ENCODE data around the gene ADRM1.

Gene ADRM1

GRCh38 chr20:62302341-62303061 is at the start of gene ADRM1:
Gene ADRM1, plus strand, starts transcription at chr20:62302997. Its CDS starts 572 bp downstream, at chr20:62303569.
- Histone ChIP-seq H3K9ac (ENCODE audit: low read length) (peak within 1 kb of the TSS; percentile 74), H3K27ac (ENCODE audit: low read length) (peak within 1 kb of the TSS; percentile 68), H3K36me3 (ENCODE audit: control insufficient read depth, low read depth, low read length) (peaks cover 34% of the 10 kb centered on the region), H3K4me1 (ENCODE audit: control insufficient read depth, low read depth, low read length) (no peaks in the 10 kb centered on the region), H3K27me3 (ENCODE audit: control insufficient read depth, insufficient read depth, low read length) (no peaks in the 10 kb centered on the region), H3K4me3 (ENCODE audit: low read length) (peak within 1 kb of the TSS; percentile 92), H3K9me3 (ENCODE audit: control insufficient read depth, low read depth, low read length) (no peaks in the 10 kb centered on the region)

DNA sequence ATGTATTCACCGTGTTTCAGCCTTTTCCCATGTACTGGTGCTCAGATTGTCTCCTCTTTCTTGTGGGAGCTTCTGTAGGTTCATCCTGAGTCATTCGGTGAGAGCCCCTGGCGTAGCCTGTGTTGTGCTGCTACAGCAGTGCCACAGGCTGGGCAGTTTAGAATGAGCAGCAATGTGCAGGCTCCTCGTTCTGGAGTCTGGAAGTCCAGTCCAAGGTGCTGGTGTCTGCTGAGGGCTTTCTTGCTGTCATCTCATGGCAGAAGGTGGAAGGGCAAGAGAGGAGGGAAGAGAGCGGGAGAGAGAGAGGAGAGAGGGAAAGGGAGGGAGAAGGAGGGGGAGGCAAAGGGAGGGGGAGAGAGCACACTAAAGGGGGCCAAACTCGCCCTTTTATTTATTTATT is 49.4 kb upstream of the ADRM1 start:
- no peak overlapping the region for H3K4me3 ChIP-seq (ENCODE audit: low read length)
- no peaks in the 10 kb centered on the region for H3K27me3 ChIP-seq (ENCODE audit: control insufficient read depth, insufficient read depth, low read length)
- no peaks in the 10 kb centered on the region for H3K9me3 ChIP-seq (ENCODE audit: control insufficient read depth, low read depth, low read length)
- H3K4me1 ChIP-seq (ENCODE audit: control insufficient read depth, low read depth, low read length): no peaks in the 10 kb centered on the region
- no peak overlapping the region for H3K9ac ChIP-seq (ENCODE audit: low read length)
- no peaks in the 10 kb centered on the region for H3K36me3 ChIP-seq (ENCODE audit: control insufficient read depth, low read depth, low read length)
- no peak overlapping the region for H3K27ac ChIP-seq (ENCODE audit: low read length)

DNA sequence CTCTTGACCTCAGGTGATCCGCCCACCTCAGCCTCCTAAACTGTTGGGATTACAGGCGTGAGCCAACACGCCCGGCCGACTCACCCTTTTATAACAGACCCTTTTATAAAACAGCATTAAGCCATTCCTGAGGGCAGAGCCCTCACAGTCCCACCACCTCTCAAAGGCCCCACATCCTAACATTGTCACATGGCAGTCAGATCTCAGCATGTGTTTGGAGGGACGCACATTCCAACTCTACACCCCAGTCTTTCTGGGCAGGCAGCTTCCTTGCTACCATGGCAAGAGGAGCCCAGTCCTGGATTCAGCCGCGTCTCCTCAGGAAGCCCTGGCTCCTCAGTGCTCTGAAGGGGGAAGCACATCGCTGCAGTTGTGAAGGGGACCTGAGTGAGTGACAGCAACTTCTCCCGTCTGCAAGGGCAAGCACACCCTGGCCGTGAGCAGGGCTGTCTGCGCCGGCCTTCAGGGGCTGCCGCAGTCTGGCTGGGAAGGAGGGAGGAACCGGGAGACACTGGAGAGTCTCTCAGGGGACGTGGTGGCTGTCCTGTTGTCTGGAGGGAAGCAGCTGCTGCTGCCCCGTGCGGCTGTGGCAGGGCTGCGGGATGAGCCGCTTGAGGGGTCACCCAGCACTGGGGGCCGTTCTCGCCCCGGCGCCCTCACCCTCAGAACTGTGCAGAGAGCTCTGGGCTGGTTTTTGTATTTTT is 48.6 kb upstream of the ADRM1 start:
- Histone ChIP-seq H3K4me1 (ENCODE audit: control insufficient read depth, low read depth, low read length) (no peaks in the 10 kb centered on the region), H3K27me3 (ENCODE audit: control insufficient read depth, insufficient read depth, low read length) (no peaks in the 10 kb centered on the region), H3K9ac (ENCODE audit: low read length) (no peak overlapping the region), H3K4me3 (ENCODE audit: low read length) (no peak overlapping the region), H3K36me3 (ENCODE audit: control insufficient read depth, low read depth, low read length) (no peaks in the 10 kb centered on the region), H3K27ac (ENCODE audit: low read length) (no peak overlapping the region), H3K9me3 (ENCODE audit: control insufficient read depth, low read depth, low read length) (no peaks in the 10 kb centered on the region)

DNA sequence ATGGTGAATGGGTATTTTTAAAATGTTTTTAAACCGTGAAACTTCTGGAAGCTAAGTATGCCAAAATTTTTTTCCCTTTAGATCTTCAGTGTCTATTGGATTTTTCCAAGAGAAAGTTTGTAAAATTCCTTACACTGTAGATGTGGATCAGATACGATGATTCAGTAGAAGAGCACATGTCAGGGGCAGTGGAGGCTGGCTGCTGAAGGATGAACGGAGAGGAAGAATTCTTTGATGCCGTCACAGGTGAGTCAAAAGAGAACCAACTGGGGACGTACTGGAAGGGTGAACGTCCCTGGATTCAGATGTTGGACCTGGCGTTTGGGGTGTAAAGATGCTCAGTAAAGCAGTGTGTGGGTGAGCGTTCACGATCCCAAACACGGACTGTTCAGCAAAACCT is 46.8 kb upstream of the ADRM1 start:
- H3K9me3 ChIP-seq (ENCODE audit: control insufficient read depth, low read depth, low read length): no peaks in the 10 kb centered on the region
- H3K9ac ChIP-seq (ENCODE audit: low read length): no peak overlapping the region
- H3K27me3 ChIP-seq (ENCODE audit: control insufficient read depth, insufficient read depth, low read length): no peaks in the 10 kb centered on the region

GRCh38 chr20:62258499-62259293 is 44.1 kb upstream of the ADRM1 start:
- H3K4me1 ChIP-seq (ENCODE audit: control insufficient read depth, low read depth, low read length): no peaks in the 10 kb centered on the region
- no peak overlapping the region for H3K4me3 ChIP-seq (ENCODE audit: low read length)
- H3K27me3 ChIP-seq (ENCODE audit: control insufficient read depth, insufficient read depth, low read length): no peaks in the 10 kb centered on the region
- no peak overlapping the region for H3K9ac ChIP-seq (ENCODE audit: low read length)
- H3K27ac ChIP-seq (ENCODE audit: low read length): no peak overlapping the region
- H3K9me3 ChIP-seq (ENCODE audit: control insufficient read depth, low read depth, low read length): no peaks in the 10 kb centered on the region
- no peaks in the 10 kb centered on the region for H3K36me3 ChIP-seq (ENCODE audit: control insufficient read depth, low read depth, low read length)

More for the DNA sequence above, 46.8 kb upstream of the ADRM1 start:
- H3K4me1 ChIP-seq (ENCODE audit: control insufficient read depth, low read depth, low read length): no peaks in the 10 kb centered on the region
- no peaks in the 10 kb centered on the region for H3K36me3 ChIP-seq (ENCODE audit: control insufficient read depth, low read depth, low read length)
- H3K4me3 ChIP-seq (ENCODE audit: low read length): no peak overlapping the region
- H3K27ac ChIP-seq (ENCODE audit: low read length): no peak overlapping the region

GRCh38 chr20:62259294-62259565 is 43.6 kb upstream of the ADRM1 start:
- H3K27me3 ChIP-seq (ENCODE audit: control insufficient read depth, insufficient read depth, low read length): no peaks in the 10 kb centered on the region
- H3K4me3 ChIP-seq (ENCODE audit: low read length): no peak overlapping the region
- H3K9me3 ChIP-seq (ENCODE audit: control insufficient read depth, low read depth, low read length): no peaks in the 10 kb centered on the region
- H3K4me1 ChIP-seq (ENCODE audit: control insufficient read depth, low read depth, low read length): no peaks in the 10 kb centered on the region
- H3K9ac ChIP-seq (ENCODE audit: low read length): no peak overlapping the region
- H3K27ac ChIP-seq (ENCODE audit: low read length): no peak overlapping the region
- H3K36me3 ChIP-seq (ENCODE audit: control insufficient read depth, low read depth, low read length): no peaks in the 10 kb centered on the region

DNA sequence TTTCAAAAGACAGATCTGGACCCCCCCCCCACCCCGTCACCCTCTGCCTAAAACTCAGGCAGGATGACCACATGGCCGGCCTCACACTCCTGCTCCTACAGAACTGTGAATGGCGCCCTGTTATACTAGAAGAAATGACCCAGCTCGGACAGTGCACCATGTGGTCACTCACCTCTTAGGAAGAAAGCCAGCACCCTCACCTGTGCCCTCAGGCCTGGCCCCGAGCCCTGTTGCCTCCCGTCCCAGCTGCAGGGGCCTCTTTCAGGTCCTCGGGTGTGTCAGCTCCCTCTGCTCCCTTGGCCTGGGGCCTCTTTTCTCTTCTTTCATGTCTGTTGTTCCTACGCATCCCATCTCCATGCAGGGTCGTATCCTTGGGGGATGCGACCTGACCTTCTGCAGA is 40.7 kb upstream of the ADRM1 start:
- Histone ChIP-seq H3K9ac (ENCODE audit: low read length) (no peak overlapping the region), H3K9me3 (ENCODE audit: control insufficient read depth, low read depth, low read length) (peaks cover 7% of the 10 kb centered on the region), H3K4me1 (ENCODE audit: control insufficient read depth, low read depth, low read length) (no peaks in the 10 kb centered on the region), H3K4me3 (ENCODE audit: low read length) (no peak overlapping the region), H3K36me3 (ENCODE audit: control insufficient read depth, low read depth, low read length) (peaks cover 12% of the 10 kb centered on the region), H3K27ac (ENCODE audit: low read length) (no peak overlapping the region), H3K27me3 (ENCODE audit: control insufficient read depth, insufficient read depth, low read length) (no peaks in the 10 kb centered on the region)

- Histone ChIP-seq H3K27me3 (ENCODE audit: control insufficient read depth, insufficient read depth, low read length) (no peaks in the 10 kb centered on the region), H3K4me3 (ENCODE audit: low read length) (no peak overlapping the region), H3K9me3 (ENCODE audit: control insufficient read depth, low read depth, low read length) (peaks cover 7% of the 10 kb centered on the region), H3K27ac (ENCODE audit: low read length) (no peak overlapping the region), H3K36me3 (ENCODE audit: control insufficient read depth, low read depth, low read length) (peaks cover 12% of the 10 kb centered on the region), H3K9ac (ENCODE audit: low read length) (no peak overlapping the region), H3K4me1 (ENCODE audit: control insufficient read depth, low read depth, low read length) (no peaks in the 10 kb centered on the region)
Measured at GRCh38 chr20:62263396-62263795, 39.4 kb upstream of the ADRM1 start.

DNA sequence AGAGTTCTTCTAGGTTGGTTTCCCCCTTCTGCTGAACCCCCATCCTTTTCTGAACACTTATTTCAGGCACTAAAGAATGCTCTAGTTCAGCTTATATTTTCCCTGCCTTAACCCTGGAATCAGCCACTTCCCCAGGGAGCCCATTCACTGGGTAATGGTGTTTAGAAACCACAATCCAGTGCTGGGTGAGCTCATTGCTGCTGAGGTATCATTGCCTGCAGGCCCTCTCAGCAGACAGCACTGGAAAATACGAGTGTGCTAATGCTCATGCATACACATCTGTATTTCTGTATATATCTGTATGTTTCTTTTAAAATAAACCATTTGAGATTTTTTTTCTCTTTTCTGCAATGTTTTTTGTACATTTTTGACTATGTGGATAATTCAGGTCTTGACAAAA is 37.4 kb upstream of the ADRM1 start:
- Histone ChIP-seq H3K4me3 (ENCODE audit: low read length) (no peak overlapping the region), H3K36me3 (ENCODE audit: control insufficient read depth, low read depth, low read length) (peaks cover 12% of the 10 kb centered on the region), H3K4me1 (ENCODE audit: control insufficient read depth, low read depth, low read length) (no peaks in the 10 kb centered on the region), H3K9ac (ENCODE audit: low read length) (no peak overlapping the region), H3K27ac (ENCODE audit: low read length) (no peak overlapping the region), H3K27me3 (ENCODE audit: control insufficient read depth, insufficient read depth, low read length) (no peaks in the 10 kb centered on the region), H3K9me3 (ENCODE audit: control insufficient read depth, low read depth, low read length) (peaks cover 7% of the 10 kb centered on the region)

DNA sequence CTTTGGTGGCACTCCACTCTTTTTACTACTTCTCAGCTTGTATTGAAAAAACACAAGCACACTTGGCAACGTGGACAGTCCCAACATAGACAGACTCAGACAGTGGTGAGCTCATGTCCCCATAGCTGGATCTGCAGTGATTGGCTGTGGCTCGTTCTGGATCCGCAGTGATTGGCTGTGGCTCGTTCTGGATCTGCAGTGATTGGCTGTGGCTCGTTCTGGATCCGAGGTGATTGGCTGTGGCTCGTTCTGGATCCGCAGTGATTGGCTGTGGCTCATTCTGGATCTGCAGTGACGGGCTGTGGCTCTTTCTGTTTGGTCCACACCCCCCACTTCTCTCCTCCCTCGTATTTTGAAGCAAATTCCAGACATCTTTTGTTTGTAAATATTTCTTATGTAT is 36.5 kb upstream of the ADRM1 start:
- Histone ChIP-seq H3K4me1 (ENCODE audit: control insufficient read depth, low read depth, low read length) (no peaks in the 10 kb centered on the region), H3K9ac (ENCODE audit: low read length) (no peak overlapping the region), H3K9me3 (ENCODE audit: control insufficient read depth, low read depth, low read length) (peaks cover 7% of the 10 kb centered on the region), H3K36me3 (ENCODE audit: control insufficient read depth, low read depth, low read length) (peaks cover 12% of the 10 kb centered on the region), H3K27me3 (ENCODE audit: control insufficient read depth, insufficient read depth, low read length) (no peaks in the 10 kb centered on the region), H3K4me3 (ENCODE audit: low read length) (no peak overlapping the region), H3K27ac (ENCODE audit: low read length) (no peak overlapping the region)

GRCh38 chr20:62266851-62267250 is 35.9 kb upstream of the ADRM1 start:
- no peak overlapping the region for H3K27ac ChIP-seq (ENCODE audit: low read length)
- H3K4me3 ChIP-seq (ENCODE audit: low read length): no peak overlapping the region
- H3K9me3 ChIP-seq (ENCODE audit: control insufficient read depth, low read depth, low read length): peaks cover 7% of the 10 kb centered on the region
- peaks cover 12% of the 10 kb centered on the region for H3K36me3 ChIP-seq (ENCODE audit: control insufficient read depth, low read depth, low read length)
- no peak overlapping the region for H3K9ac ChIP-seq (ENCODE audit: low read length)
- H3K4me1 ChIP-seq (ENCODE audit: control insufficient read depth, low read depth, low read length): no peaks in the 10 kb centered on the region
- no peaks in the 10 kb centered on the region for H3K27me3 ChIP-seq (ENCODE audit: control insufficient read depth, insufficient read depth, low read length)
